Activated CD4-positive, alpha-beta T cell treated with anti-CD3 and anti-CD28 coated beads for 24 hours (primary cell): ENCODE data around the gene SPECC1.

Experiments used
- DNase-seq, 2 donors: peaks; one replicate each; pipeline ENCODE4 v3.0.0-alpha.2; 2020; ENCODE audit warnings: low read depth in 2 of 2

SPECC1 gene

GRCh38 chr17:20273741-20274500 lies 264.8 kb downstream of the SPECC1 start:
- no peak for DNase-seq

DNA sequence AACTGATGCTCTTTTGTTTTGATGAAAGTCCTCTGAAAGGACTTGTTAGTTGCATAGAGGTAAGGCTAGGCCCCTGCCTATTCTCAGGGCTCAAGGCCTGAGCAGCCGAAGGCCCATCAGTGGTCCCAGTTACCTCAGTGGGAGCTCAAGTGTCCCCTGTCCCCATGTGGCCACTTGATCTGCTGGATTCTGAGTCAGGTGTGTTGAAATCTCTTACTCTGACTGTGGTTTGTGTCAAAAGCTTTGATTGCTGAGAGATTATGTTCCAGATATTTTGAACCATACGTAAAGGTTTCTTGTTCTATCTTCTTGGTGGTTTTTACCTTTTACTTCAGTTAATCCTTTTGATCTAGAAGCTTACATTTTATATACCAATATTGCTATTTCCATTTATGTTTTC lies 266.5 kb downstream of the SPECC1 start:
- DNase-seq = no peak

DNA sequence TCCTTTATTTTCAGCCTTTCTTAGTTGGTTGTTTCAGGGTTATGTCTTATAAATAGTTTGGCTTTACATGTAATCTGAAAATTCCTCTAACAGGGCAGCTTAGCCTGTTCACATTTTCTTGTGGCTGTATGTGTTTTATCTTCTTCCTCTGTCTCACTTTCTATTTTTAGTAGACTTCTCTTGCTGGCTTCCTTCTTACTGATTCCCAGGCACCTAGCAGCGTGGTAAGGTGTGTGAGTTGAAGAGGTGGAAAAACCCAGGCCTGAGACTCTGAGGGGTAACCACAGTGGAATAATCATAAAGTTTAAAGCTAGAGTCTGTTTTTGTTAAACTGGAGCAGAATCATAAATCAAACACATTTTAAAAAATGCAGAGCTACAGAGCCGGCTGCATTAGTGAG lies 267.3 kb downstream of the SPECC1 start:
- no peak for DNase-seq

- no peak for DNase-seq
These were observed 269.6 kb downstream of the SPECC1 start for GRCh38 chr17:20278805-20279204.

GRCh38 chr17:20279631-20280030 lies 270.5 kb downstream of the SPECC1 start:
- DNase-seq = no peak

GRCh38 chr17:20280051-20280450 lies 270.9 kb downstream of the SPECC1 start:
- no peak for DNase-seq

DNA sequence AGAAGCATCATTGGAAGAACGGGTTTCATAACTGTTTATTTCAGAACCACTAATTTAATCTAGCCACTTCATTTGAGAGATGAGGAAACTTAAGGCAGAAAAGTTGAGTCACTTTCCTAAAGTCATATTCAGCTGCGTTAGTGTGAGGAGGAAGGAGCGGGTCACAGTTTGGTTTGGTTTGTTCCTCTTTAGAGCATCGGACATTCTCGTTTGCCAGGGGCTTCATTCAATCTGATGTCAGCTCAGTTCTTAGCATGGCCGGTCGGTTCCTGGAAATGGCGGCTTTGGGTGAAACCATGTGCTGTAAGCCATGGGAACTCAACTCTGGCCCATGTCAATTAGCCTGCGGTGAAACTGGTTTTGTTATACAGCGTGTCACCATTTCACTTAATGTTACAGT lies 271.7 kb downstream of the SPECC1 start:
- DNase-seq = no peak

DNA sequence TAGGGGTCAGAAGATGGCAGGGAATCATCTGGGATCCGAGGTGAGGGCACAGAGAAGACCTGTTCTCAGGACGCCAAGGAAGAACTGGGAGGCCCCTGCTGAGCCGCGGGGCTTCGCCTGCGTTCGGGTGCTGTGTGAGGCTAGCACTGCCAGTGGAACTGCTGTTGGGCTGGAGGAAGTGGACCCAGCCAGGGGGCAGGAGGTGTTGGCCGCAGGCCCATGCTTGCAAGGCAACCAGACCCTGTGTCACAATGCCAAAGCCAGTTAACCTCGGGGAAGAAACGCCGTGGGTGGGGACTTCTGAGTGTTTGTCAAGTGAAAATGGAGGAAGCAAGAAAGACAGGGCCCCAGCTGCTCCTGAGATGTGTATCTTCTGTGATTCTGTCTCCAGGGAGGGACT lies 272.7 kb downstream of the SPECC1 start:
- no peak for DNase-seq

DNA sequence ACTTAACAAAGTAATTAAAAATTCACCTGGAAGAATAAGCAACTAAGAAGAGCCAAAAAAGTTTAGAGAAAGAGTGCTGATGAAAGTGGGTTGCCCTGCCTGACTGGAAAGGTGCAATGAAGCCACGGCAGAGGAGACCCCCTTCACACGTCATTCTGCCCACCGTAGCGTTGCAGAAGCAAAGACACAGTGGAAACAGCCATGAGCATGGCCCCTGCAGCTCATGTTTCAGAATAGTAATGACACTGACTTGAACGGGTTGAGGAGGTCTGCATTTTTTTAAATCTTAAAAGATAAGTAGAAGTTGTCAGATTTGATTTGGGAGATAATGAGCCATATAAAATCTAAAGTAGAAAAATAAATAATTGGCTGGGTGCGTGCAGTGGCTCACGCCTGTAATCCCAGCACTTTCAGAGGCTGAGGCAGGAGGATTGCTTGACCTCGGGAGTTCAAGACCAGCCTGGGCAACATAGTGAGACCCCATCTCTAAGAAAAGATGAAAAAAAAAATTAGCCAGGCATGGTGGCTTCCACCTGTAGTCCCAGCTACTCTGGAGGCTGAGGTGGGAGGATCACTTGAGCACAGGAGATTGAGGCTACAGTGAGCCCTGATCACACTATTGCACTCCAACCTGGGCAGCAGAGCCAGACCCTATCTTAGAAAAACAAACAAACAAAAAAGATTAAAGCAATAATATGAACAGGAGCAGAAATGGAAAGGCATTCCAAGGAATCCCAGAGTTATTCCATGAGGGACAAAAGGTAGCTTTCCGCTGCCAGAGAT lies 273.6 kb downstream of the SPECC1 start:
- DNase-seq = no peak

GRCh38 chr17:20284022-20284421 lies 274.9 kb downstream of the SPECC1 start:
- DNase-seq = no peak

GRCh38 chr17:20284570-20285295 lies 275.6 kb downstream of the SPECC1 start:
- no peak for DNase-seq

DNA sequence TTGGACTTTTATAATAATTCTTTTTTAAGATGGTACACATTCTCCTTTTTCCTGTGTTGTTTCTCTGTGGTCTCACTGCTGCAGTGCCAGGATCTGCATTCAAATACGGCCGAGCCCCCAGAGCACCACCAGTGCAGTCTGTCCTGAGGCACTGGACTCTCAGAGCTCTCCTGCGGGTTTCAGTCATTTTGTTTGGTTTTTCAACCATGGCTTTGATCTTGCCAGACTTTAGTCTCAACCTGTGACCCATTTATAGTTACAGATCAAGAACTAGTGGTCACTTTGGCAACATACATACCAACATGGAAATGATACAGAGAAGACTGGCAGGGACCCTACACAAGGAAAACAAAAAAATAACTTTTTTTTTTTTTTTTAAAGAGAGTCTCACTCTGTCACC lies 280.8 kb downstream of the SPECC1 start:
- DNase-seq = no peak

- DNase-seq = no peak
These were observed 282.7 kb downstream of the SPECC1 start for GRCh38 chr17:20291853-20292252.

GRCh38 chr17:20293501-20293900 lies 284.3 kb downstream of the SPECC1 start:
- DNase-seq = no peak

DNA sequence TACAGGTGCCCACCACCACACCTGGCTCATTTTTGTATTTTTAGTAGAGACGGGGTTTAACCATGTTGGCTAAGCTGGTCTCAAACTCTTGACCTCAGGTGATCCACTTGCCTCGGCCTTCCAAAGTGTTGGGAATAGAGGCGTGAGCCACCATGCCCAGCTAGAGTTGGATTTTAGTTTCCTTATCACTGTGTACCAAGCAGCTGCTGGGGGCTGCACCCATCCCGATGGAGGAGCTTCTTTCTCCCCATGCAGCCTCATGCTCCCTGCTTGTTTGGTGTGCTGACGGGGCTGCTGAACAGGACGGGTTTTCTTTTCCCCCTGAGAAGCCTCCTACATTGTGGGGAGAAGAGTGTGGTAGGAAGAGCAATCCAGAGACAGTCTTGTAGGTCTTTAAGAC lies 285.0 kb downstream of the SPECC1 start:
- DNase-seq = no peak

DNA sequence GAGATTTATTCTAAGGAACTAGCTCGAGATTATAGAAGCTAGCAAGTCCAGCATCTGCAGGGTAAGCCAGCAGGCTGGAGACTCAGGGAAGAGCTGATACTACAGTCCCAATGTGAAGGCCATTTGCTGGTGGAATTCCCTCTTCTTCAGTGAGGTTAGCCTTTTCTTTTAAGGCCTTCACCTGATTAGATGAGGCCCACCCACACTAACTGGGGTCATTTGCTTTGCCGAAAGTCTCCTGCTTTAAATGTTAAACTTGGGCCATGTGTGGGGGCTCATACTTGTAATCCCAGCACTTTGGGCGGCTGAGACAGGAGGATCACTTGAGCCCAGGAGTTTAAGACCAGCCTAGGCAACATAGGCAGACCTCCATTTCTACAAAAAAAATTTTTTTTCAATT lies 289.9 kb downstream of the SPECC1 start:
- no peak for DNase-seq

DNA sequence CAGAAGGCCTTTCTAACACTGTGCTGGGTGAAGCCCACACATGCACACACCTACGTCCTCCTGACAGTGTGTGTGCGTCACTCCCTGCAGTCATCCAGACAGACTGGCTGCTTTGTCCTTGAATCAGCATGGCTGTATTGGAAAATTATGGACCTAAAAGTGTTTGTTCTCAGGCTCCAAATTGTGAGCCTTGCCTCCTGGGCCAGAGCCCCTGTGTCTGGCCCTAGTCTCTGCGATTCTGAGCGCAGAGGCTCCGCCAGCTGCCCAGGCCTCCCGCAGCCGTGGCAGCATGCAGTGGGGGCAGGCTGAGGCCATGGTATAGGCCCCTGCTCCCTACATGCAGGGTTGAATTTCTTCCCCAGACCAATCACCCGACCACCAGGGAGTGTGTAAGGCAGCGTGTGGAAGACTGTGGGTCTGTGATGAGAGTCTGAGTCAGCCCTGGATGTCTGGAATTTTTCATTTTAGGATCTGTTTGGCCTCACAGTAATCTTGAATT lies 291.3 kb downstream of the SPECC1 start:
- no peak for DNase-seq

- DNase-seq = no peak
These were observed 293.2 kb downstream of the SPECC1 start for GRCh38 chr17:20302246-20302917.

GRCh38 chr17:20304961-20305360 lies 295.8 kb downstream of the SPECC1 start:
- no peak for DNase-seq

DNA sequence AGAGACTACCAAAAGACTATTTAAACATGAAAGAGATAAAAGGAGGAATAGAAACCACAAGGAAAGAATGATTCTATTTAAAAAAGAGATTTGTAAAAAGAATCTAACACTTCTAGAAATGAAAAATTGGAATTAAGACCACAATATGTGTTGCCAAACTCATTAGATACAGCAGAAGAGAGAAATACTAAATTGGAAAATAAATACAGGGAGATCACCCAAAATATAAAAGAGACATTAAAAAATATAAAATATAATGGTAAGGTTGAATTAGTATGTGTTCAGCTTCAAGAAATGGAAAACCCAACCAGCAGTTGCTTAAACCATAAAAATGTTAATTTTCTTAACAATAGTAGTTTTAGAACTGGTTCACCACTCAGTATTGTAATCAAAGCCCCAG lies 297.8 kb downstream of the SPECC1 start:
- no peak for DNase-seq

GRCh38 chr17:20307326-20307910 lies 298.3 kb downstream of the SPECC1 start:
- no peak for DNase-seq

- no peak for DNase-seq
These were observed 301.3 kb downstream of the SPECC1 start for GRCh38 chr17:20310481-20310880.
